DMS79 treated with DMSO at 0.1 percent for 48 hours (cell line): ENCODE measurements around the gene SPEG.
A peak's percentile ranks its signal among the peaks of the same experiment; 100 is the strongest.

Experiments used
- DNase-seq: peaks from one replicate; lab custom pipeline; 2025; lab: John Stamatoyannopoulos, UW

Gene SPEG

GRCh38 chr2:219497495-219498279 lies 63.0 kb downstream of the SPEG start:
- no peak for DNase-seq

GRCh38 chr2:219498280-219499057 lies 63.8 kb downstream of the SPEG start, which contains the start of gene GMPPA:
TSS of gene GMPPA (plus strand) at chr2:219498891. CDS start at chr2:219499976, 1,085 bp downstream.
- peak; percentile 94 for DNase-seq

GRCh38 chr2:219499058-219499307 lies 64.3 kb downstream of the SPEG start:
- no peak for DNase-seq

- no peak for DNase-seq
These were observed 64.9 kb downstream of the SPEG start for GRCh38 chr2:219499555-219499954.

DNA sequence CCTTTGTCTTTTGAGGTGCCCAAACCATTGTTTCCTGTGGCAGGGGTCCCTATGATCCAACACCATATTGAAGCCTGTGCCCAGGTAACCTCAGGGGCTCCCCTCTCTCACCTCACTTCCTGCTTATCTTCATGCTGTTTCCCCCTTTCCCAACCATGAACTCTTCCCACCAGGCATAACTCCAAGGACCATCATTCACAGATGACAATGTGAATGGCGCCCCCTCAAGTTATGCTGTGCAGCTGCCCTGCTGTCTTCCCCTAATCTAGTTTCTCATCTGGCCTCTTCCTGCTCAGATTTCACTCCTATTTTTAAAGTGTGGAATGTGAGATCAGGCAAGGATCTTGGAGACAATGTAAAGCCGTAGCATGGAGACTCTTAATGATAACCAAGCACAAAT lies 65.5 kb downstream of the SPEG start:
- no peak for DNase-seq

DNA sequence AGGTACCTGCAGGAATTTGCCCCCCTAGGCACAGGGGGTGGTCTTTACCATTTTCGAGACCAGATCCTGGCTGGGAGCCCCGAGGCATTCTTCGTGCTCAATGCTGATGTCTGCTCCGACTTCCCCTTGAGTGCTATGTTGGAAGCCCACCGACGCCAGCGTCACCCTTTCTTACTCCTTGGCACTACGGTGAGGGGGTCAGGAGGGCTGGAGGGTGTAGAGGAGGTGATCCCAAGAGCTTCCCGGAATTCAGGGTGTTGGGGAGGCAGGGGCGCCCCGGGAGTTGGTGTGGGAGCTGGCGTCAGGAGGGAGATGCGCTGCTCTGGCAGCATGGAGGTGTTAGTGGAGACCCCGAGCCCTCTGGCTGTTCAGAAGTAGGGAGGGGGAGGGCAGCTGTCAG lies 67.2 kb downstream of the SPEG start:
- no peak for DNase-seq

- DNase-seq: no peak
These were observed 68.0 kb downstream of the SPEG start for GRCh38 chr2:219502618-219503017.

DNA sequence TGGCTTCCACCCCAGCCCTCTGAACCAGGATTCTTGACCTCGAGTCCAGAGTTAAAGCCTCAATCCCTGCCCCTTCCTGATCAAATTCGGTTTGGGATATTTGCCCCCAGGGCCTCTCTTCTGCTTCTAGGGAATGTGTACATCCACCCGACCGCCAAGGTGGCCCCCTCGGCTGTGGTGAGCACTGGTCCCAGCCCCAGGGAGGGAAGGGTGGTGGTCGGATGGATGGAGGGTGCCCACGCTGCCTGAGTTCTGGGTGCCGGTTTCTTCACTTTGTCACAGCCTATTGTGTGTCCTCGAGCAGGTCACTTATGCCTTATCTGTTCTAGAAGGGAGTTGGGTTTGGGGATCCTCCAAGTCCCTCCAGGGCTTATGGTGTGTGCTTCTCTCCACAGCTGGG lies 70.9 kb downstream of the SPEG start:
- no peak for DNase-seq

DNA sequence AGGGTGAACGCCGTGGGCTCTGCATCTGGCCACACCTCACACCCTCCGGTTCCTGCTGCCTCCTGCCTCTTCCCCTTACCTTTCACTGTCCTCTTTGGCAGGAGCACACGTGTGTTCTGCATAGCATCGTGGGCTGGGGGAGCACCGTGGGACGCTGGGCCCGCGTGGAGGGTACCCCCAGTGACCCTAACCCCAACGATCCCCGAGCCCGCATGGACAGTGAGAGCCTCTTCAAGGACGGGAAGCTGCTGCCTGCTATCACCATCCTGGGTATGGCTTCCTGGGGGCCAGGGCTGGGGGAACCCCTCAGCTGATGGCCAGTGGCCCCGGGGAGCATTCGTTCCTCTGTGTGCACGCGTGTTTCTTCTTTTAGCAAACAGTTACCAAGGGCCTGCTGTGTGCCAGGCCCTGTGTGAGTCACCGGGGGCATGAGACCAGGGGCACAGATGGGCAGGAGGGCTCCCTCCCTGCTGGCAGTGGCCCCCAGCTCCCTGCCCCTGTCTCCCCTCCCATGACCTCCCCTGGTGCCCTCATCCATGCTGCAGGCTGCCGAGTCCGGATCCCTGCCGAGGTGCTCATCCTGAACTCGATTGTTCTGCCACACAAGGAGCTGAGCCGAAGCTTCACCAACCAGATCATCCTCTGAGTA lies 71.6 kb downstream of the SPEG start:
- no peak for DNase-seq

DNA sequence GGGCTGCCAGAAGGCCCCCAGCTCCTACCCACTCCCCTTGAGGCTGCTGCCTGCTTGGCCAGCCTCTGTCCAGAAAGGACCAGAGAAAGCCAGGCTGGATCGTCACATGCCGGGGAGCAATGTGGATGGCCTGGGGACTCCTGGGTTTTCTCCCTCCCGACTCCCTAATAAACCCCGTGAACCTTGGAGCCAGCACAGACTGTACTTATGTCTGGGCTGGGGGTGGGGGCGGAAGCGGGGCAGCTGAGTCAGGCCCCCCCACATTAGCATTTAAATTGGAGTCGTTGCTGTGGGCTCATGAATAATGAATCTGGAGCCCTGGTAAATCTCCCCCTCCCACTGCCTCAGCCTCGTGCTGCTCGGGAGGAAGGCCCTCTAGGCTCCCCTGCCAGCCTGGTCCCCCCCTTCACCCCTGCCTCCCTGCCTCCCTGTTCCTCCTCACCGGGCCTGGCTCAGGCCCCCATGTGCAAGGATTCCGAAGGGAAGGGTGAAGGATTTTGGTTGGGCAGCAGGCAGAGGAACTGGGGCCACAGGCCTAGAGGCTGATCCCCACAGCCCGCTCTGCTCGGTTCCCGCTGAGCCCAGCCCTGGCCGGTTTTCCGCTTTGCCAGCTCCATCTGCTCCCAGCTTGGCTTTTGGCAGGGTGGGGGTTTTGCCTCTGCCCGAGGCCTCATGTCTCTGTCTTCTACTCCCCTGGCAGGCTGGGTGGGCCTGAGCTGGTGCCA lies 72.3 kb downstream of the SPEG start:
- DNase-seq: no peak

DNA sequence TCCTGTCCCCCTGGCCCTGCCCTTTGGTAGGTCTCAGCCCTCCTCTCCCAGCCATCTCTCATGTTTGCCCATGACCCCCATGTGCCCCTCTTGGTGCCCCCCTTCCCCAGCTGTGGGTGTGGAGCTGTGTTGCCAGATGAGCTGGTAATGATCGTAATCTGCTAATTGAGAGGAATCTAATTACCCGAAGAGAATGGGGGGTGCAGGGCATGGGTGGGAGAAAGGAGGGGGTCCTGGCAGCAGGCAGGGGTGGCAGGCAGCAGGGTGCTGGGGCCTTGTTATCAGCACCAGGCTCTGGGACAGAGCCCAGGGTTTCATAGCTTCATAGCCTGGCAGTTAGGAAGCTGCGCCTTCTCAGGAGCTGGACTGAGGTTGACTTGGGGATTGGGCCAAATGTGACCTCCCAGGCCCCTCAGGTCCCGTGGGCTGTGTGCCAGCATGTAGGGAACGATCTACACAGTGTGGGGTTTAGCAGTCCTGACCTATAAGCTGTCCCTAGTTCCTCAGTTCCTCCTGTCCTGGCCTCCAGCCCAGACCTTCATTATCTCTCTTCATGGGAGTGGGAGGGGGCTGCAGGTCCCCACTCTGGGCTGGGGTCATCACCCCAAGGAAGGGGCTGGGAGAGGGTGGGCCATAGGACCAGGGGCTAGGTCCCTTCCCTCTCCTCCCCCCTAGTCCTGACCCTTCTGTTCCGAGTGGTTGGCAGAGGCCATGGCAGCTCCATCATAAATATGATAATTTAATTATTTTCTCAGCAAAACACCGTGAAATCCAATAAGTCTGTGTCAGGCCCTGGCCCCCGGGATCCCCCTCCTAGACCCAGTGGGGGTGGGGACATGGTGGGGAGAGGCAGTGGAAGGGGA lies 73.2 kb downstream of the SPEG start:
- no peak for DNase-seq

GRCh38 chr2:219508444-219508734 lies 73.7 kb downstream of the SPEG start:
- no peak for DNase-seq

DNA sequence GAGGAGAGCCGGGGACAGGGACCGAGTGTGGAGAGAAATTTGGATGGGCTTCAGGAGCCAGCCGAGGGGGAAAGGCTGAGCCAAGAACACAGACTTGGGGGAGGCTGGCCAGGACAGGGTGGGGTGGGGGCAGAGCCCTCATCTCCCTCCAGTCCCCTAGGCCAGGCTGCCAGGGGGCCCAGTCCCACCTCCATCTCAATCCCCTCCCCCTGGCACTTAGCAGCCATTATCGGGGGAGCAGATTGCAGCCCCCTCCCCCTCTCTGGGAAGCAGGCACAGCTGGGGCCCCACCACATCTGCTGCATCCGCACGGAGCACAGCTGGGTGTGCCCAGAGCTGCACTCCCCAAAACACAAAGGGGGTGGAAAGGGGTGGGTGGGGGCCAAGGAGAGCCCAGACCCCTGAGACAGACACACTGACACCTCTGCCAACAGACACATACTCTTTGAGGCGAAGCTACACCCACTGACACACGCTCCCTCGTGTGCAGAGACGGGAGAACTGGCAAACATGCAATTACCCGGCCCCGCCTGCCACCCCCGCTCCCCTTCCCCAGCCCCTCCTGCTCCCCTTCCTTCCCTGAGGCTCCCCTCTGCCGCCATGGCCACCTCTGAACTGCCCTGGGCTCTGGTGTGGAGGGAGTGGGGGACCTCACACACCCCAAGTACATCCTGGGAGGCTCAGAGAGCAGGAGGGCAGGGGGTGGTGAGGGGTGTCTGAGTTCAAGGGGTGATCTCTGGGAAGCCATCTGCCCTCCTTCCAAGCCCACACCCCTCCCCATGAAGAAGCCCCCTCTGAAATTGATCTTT lies 74.5 kb downstream of the SPEG start:
- no peak for DNase-seq

DNA sequence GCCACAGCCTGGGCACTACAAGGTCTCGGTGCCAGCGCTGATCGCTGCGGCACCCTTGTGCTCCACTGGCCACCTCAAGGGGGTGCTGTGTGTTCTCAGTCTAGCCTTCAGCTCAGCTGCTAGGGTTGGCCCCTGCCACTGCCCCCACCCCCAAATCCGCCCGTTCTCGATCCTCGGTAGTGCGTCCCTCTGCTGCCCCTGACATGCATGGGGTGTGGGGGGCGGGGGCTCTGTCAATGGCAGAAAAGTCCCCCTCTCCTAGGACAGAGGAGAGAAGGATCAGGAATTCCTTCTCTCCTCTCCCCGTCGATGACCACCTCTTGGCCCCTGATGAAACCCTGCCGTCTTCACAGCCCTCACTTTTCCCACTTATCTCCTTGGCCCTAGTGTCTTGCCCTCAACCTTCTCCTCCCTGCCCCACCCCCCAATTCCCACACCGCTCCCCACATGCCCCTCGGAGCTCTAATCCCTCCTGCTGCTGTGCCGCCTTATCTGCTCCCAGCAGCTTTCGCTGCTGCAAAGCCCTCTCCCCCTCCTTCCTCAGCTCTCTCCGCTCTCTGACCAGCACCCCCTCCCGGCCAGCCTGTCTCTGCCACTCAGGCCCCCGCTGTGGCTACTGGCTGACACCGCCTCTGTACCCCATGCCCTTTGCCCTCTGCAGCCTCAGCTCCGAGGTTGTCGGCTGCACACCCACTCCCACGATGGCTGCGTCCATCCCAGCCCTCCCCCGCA lies 75.3 kb downstream of the SPEG start:
- DNase-seq: peak; percentile 34

GRCh38 chr2:219510512-219511135 lies 76.0 kb downstream of the SPEG start:
- no peak for DNase-seq

- no peak for DNase-seq
These were observed 77.1 kb downstream of the SPEG start for GRCh38 chr2:219511547-219512325.

DNA sequence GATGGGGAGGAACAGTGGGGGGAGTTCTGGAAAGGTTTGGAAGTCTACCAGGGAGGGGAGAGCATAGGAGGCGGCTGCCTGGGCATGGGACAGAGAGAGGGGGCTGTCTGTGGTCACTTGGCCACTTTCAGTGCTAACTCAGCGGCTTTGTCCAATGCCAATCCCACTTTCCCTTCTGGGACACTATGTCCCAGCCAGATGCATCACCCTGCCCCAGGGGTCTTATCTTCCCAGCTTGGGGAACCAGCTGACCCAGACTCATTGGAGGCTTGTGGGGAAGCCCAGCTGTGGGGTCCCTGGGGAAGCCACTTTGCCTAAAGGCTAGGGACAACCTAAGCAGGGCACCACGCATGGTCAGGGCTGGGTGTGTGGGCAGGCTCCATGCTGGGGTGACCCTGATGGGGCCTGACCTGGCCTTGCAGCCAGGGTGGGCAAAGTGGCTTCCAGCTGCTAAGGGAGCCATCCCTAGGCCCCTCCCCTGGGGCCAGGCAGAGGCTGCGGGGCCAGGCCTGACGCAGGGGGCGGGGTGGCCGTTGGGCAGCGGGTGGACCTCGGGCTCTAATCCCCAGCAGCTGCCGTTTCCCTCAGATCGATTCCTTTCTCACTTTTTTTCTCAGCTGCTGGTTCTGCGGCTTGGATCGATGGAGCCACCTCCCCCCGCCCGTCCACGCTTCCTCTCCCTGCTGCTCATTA lies 78.0 kb downstream of the SPEG start:
- DNase-seq: no peak

DNA sequence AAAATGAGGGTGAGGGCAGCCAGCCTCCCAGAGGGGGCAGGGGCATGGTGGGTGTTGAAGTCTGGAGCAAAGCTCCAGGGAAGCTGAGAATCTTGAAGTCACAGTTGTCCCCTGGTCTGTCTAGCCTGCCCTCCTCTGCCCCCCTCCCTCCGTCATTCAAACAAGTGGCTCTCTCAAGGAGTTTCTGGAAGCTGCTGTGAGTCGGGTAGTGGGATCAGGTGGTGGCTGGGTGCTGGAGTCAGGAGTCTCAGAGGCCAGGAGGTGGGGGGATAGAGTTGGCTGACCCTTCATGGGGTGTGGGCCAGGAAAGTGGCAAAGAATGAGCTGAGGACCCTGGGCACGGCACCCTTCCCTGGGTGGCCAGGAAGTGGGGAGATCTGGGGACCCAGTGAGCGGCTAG lies 79.1 kb downstream of the SPEG start:
- peak; percentile 8 for DNase-seq
